K562 (cell line): ENCODE results near the gene CSRP2. TPM values are rescaled to one million over a fixed set of nuclear protein-coding genes. Genes with fewer than 3 reads are reported as not detected.

Experiments
- ATAC-seq: fragments of 200-7000 bp; cut with Tn5 transposase; 3 replicates; pipeline ENCODE4 v1.9.1; 2020; ENCODE audit warnings: moderate library complexity
- BruUV-seq: library from RNA; stranded (reverse); fragments of 400-500 nt; replicated peaks from 2 replicates; lab custom pipeline; 2021; lab: Mats Ljungman, UMichigan
- CTCF ChIA-PET: fragments of 300-600 bp; formaldehyde crosslinking; extraction: SDS; loops from one replicate; lab custom pipeline; 2021; ENCODE audit warnings: low intra/inter-chr PET ratio; lab: Yijun Ruan, JAX
- POLR2A ChIA-PET: fragments of 300-600, 350-650 bp; sonication (Branson Sonifier 250); formaldehyde crosslinking; extraction: SDS; loops from one replicate; lab custom pipeline; 2021; ENCODE audit warnings: antibody characterized with exemption, inconsistent platforms; lab: Yijun Ruan, JAX
- DNase-seq, 4 experiments: peaks; one replicate each; pipeline versions ENCODE4 v3.0.0 to v3.0.0-alpha.2; 2011 to 2018; ENCODE audit warnings: low spot score in 3 of 4, mixed read lengths in 3 of 4; ENCODE audit errors: extremely low read depth in 1 of 4
- FAIRE-seq: peaks from 2 replicates; lab custom pipeline; 2011; peaks lifted over from hg19 to GRCh38; lab: Jason Lieb, UNC
- H2AFZ ChIP-seq: 2 replicates; pipeline ENCODE4 v1.6.0; 2011; ENCODE audit warnings: low read depth, low read length, control low read depth, inconsistent platforms
- H3K27ac ChIP-seq: fragments of 200-600 bp; 3 replicates; pipeline ENCODE4 v1.8.0; 2011; ENCODE audit warnings: low read depth, mild to moderate bottlenecking, control low read depth, inconsistent platforms, low read length, moderate library complexity, mixed read lengths; ENCODE audit errors: extremely low read depth
- H3K27me3 ChIP-seq, 2 experiments: fragments of 300-600 bp in 1 of 2; 2 replicates in 1 of 2; 3 replicates in 1 of 2; pipeline versions ENCODE4 v1.6.0 to v1.8.0; 2011; ENCODE audit warnings: inconsistent platforms in 2 of 2, low read length in 2 of 2, mild to moderate bottlenecking in 1 of 2, mixed read lengths in 1 of 2, moderate library complexity in 1 of 2; ENCODE audit not compliant: control insufficient read depth in 2 of 2, insufficient read depth in 2 of 2
- H3K36me3 ChIP-seq: fragments of 300-600 bp; 3 replicates; pipeline ENCODE4 v1.8.0; 2011; ENCODE audit warnings: mild to moderate bottlenecking, low read length, inconsistent platforms; ENCODE audit not compliant: control insufficient read depth, insufficient read depth
- H3K4me1 ChIP-seq, 2 experiments: fragments of 200-600 bp in 1 of 2; replicated peaks in 1 of 2; 2 replicates in 1 of 2; 3 replicates in 1 of 2; pipeline versions ENCODE4 v1.5.1 to v1.8.0; 2011; ENCODE audit warnings: inconsistent platforms in 2 of 2, low read length in 2 of 2, mild to moderate bottlenecking in 1 of 2, mixed read lengths in 1 of 2, moderate library complexity in 1 of 2; ENCODE audit not compliant: control insufficient read depth in 2 of 2, insufficient read depth in 2 of 2
- H3K4me2 ChIP-seq: 2 replicates; pipeline ENCODE4 v1.6.1; 2011; ENCODE audit warnings: low read length, control low read depth, inconsistent platforms, mixed read lengths; ENCODE audit not compliant: insufficient read depth
- H3K4me3 ChIP-seq: fragments of 200-600 bp; sonication (generic), shearing (Covaris generic); 2 replicates; pipeline ENCODE4 v1.5.1; 2016; ENCODE audit warnings: control low read depth, inconsistent platforms
- H3K79me2 ChIP-seq: fragments of 200-600 bp; 3 replicates; pipeline ENCODE4 v1.8.0; 2011; ENCODE audit warnings: low read length, inconsistent platforms; ENCODE audit not compliant: control insufficient read depth, insufficient read depth
- H3K9ac ChIP-seq, 2 experiments: 2 replicates each; pipeline versions ENCODE4 v1.6.0 to v1.6.1; 2011; ENCODE audit warnings: low read depth in 2 of 2, low read length in 2 of 2, control low read depth in 1 of 2, inconsistent platforms in 1 of 2, mild to moderate bottlenecking in 1 of 2, mixed read lengths in 1 of 2; ENCODE audit not compliant: insufficient read depth in 1 of 2
- H3K9me1 ChIP-seq: one replicate; pipeline ENCODE4 v1.6.0; 2011; ENCODE audit warnings: inconsistent platforms, mild to moderate bottlenecking, low read length, moderate library complexity; ENCODE audit not compliant: control insufficient read depth, insufficient read depth
- H3K9me3 ChIP-seq: replicated peaks from 2 replicates; pipeline ENCODE4 v1.5.1; 2011; ENCODE audit warnings: low read depth, low read length, inconsistent platforms; ENCODE audit not compliant: control insufficient read depth, insufficient read depth
- H4K20me1 ChIP-seq: replicated peaks from 2 replicates; pipeline ENCODE4 v1.6.1; 2011; ENCODE audit warnings: low read length, inconsistent platforms, mixed read lengths; ENCODE audit not compliant: control insufficient read depth, insufficient read depth
- KDM1A ChIP-seq, 2 experiments: fragments of 450-650 bp; IDR thresholded peaks; 2 replicates each; pipeline ENCODE4 v1.6.1; 2016; ENCODE audit warnings: mild to moderate bottlenecking in 2 of 2
- ZNF184 ChIP-seq: sonication (generic); formaldehyde crosslinking; IDR thresholded peaks from 2 replicates; pipeline ENCODE4 v1.5.0; 2020; ENCODE audit warnings: missing genetic modification reagents
- ZNF239 ChIP-seq: fragments of 250-450 bp; sonication (Bioruptor Pico); IDR thresholded peaks from 2 replicates; pipeline ENCODE4 v1.4.0; 2020; ENCODE audit warnings: mild to moderate bottlenecking
- ZNF639 ChIP-seq, 2 experiments: fragments of 200-800 bp in 1 of 2; sonication (Bioruptor generic) in 1 of 2; sonication (generic) in 1 of 2; formaldehyde crosslinking in 1 of 2; IDR thresholded peaks in 1 of 2; conservative IDR thresholded peaks in 1 of 2; 2 replicates each; pipeline versions ENCODE4 v1.5.0 to v1.6.1; 2016 to 2020; ENCODE audit warnings: missing compliant biosample characterization in 1 of 2, missing genetic modification characterization in 1 of 2, missing genetic modification reagents in 1 of 2
- WGBS: fragments of 100-300 bp; shearing (Covaris generic); methylation state at CpG from one replicate; pipeline ENCODE4 v1.1.6; 2016; ENCODE audit warnings: low coverage, mixed read lengths; ENCODE audit not compliant: insufficient coverage; ENCODE audit errors: missing lambda C conversion rate; 5-methylcytosine and 5-hydroxymethylcytosine counted together
- in situ Hi-C: fragments of 300-500 bp; cut with MboI; formaldehyde crosslinking; loops from 4 replicates; pipeline ENCODE4 v1.15.0; 2018; ENCODE audit warnings: inconsistent platforms, mixed read lengths
- intact Hi-C: fragments of 100-400 bp; cut with micrococcal nuclease; formaldehyde crosslinking; loops from 2 replicates; pipeline ENCODE4 v1.14.2; 2022
- polyA plus RNA-seq, 8 experiments: library from polyadenylated mRNA; depleted of rRNA in 4 of 8; stranded (reverse) in 5 of 8; unstranded in 3 of 8; fragments of >200 nt; fragmentation: Nextera tagmentation in 2 of 8; fragmentation: Illumina TruSeq in 1 of 8; extraction: Ambion mirVana in 2 of 8; extraction: Trizol in 1 of 8; gene quantifications; 2 replicates each; pipeline versions ENCODE4 v1.2.1 to v1.2.3, GENCODE V29; 2011 to 2014; ENCODE audit warnings: inconsistent platforms in 1 of 8, missing spikeins in 1 of 8
- total RNA-seq, 7 experiments: library from RNA; depleted of rRNA in 6 of 7; stranded (reverse); fragments of >200 nt in 6 of 7; fragmentation: Illumina TruSeq in 2 of 7; extraction: Trizol in 2 of 7; gene quantifications; 2 replicates each; pipeline versions ENCODE4 v1.2.1 to v1.2.3, GENCODE V29; 2011 to 2021; ENCODE audit warnings: low replicate concordance in 1 of 7

CSRP2 gene
- total and polyA plus RNA-seq, 9 of the 15 experiments (the other 6 are each of a cell fraction or from before 2014, with no cell fraction given) = 0.32 to 6.2 (median 2.3) TPM

DNA sequence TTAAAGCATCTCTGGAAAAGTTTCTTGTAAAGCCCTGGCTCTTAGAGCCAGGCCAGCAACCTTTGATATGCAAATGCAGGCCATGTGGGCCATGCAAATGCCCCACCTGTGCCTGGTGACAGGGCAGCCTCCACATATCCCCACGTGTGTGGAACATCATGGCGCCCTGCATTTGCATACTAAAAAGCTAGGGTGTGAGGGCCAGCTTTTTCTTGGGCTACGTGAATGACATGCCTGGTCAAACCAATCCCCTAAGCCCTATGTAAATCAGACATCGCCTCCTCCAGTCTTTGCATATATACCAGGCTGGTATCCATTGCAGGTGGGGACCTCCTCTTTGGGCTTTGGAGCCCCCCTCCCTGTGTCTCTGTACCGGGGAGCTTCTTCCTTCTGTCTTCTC is 6.4 kb downstream of the CSRP2 start:
- BruUV-seq = no TSS peak
- in situ Hi-C loops (no loop called here), intact Hi-C loops (no loop called here)
- H3K27me3 ChIP-seq = no peaks in the 10 kb centered on the region
- no peaks in the 10 kb centered on the region for H3K9me1 ChIP-seq
- DNase-seq (no peak), ATAC-seq (no peak), FAIRE-seq (no peak)
- ChIA-PET POLR2A (interaction anchor here (0.6 kb wide), 1 partner anchor 25 kb away, joined by 4 read pairs; no protein-coding TSS in a partner anchor), CTCF (no interaction called here)
- no peak overlapping the region for H3K9ac ChIP-seq
- H3K79me2 ChIP-seq = no peaks in the 10 kb centered on the region
- H2AFZ ChIP-seq = no peak overlapping the region
- H3K27ac ChIP-seq = no peak overlapping the region
- peaks cover 6 to 14% of the 10 kb centered on the region in 2 experiments; a peak in 3 of 5 replicates for H3K4me1 ChIP-seq
- H4K20me1 ChIP-seq = no peaks in the 10 kb centered on the region
- no peak overlapping the region for H3K4me3 ChIP-seq
- H3K9me3 ChIP-seq = no peaks in the 10 kb centered on the region
- H3K36me3 ChIP-seq = no peaks in the 10 kb centered on the region
- 67% methylated on average over 5 of the region's 5 CpGs for WGBS
- no peak overlapping the region for H3K4me2 ChIP-seq
- TF ChIP-seq ZNF184 (CRISPR knock-in tag) (no peak), ZNF239 (CRISPR knock-in tag) (no peak)

DNA sequence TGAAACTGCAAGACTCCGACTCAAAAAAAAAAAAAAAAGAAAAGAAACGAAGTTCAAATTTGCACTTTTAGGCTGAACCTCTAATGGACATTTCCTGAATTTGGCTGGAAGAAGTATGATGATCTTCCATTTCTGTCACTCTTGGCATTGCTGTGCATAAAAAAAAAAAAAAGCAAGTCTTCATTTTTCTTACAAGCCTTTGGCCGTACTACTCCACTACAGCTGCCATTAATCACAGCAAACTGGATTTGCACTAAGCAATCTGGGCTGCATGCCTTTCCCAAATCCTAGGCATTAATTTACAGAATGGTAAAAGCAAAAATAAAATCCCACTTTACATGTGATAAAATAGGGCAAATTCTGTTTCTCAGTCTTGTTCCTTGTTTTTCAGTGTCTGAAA is 7.1 kb downstream of the CSRP2 start:
- in situ Hi-C loops (no loop called here), intact Hi-C loops (no loop called here)
- Histone ChIP-seq H3K9ac (no peak overlapping the region), H3K4me3 (no peak overlapping the region), H3K36me3 (no peaks in the 10 kb centered on the region), H3K9me3 (no peaks in the 10 kb centered on the region), H4K20me1 (no peaks in the 10 kb centered on the region), H3K27me3 (no peaks in the 10 kb centered on the region), H2AFZ (no peak overlapping the region; the same call in 1 of the 2 replicates), H3K79me2 (no peaks in the 10 kb centered on the region), H3K4me1 (peaks cover 6 to 14% of the 10 kb centered on the region in 2 experiments; a peak in 3 of 5 replicates), H3K9me1 (no peaks in the 10 kb centered on the region), H3K4me2 (peak overlapping the region; percentile 59), H3K27ac (no peak overlapping the region)
- FAIRE-seq (no peak), DNase-seq (no peak), ATAC-seq (no peak)
- CTCF ChIA-PET = no interaction called here
- POLR2A ChIA-PET = interaction anchor here (0.6 kb wide), 1 partner anchor 16 kb away, joined by 3 read pairs; no protein-coding TSS in a partner anchor
- TF ChIP-seq ZNF639 (CRISPR knock-in tag; conservative IDR thresholded peaks at IDR 0.05 in 1 of 2, IDR thresholded peaks at IDR 0.05 in 1 of 2) (no peak), KDM1A (IDR thresholded peaks at IDR 0.05) (peak; percentile 14 to 30; a peak in 1 of 4 replicates)
- BruUV-seq = no TSS peak
- 14% methylated on average over 2 of the region's 3 CpGs for WGBS
